ENCODE data around the gene SLIT3.

SLIT3 gene

GRCh38 chr5:168710706-168711105 is 590.2 kb downstream of the SLIT3 start:
- no peak for DNase-seq

GRCh38 chr5:168707716-168708695 is 592.9 kb downstream of the SLIT3 start:
- DNase-seq = no peak

GRCh38 chr5:168706655-168707069 is 594.3 kb downstream of the SLIT3 start:
- DNase-seq = peak in 1 of 2 experiments; percentile 42

DNA sequence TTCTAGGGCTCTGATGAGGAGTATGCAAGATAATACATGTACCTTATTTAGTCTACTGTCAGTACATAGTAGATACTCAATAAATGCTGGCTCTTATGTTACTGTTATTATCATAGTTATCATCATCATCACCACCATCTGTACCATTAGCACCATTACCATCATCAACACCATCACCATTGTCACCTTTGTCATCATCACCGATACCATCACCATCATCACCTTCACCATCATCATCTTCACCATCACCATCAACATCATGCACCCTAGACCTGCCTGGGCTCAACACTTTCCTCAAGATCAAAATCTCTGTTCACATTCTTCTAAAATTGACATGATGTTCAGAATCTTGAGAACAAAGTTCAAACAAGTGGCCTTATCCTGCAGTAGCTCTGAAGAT is 595.6 kb downstream of the SLIT3 start:
- DNase-seq = no peak

DNA sequence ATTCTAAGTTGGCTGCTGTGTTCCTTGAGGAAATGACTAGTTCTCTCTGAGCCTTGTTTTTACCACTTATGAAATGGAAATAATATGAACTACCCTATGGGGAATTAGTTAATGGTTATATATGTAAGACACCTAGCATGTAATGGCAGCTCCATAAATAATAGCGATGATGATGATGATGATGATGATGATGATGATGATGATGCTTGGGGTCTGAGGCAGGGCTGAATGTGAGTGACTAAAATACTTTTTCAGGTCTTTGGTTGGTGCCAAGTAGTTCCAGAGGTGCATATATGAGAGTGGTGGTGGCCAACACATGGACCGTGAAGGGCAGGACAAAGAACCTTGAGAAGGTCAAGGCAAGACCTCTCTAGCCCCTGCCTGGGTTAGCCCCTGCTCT is 598.4 kb downstream of the SLIT3 start:
- no peak for DNase-seq

DNA sequence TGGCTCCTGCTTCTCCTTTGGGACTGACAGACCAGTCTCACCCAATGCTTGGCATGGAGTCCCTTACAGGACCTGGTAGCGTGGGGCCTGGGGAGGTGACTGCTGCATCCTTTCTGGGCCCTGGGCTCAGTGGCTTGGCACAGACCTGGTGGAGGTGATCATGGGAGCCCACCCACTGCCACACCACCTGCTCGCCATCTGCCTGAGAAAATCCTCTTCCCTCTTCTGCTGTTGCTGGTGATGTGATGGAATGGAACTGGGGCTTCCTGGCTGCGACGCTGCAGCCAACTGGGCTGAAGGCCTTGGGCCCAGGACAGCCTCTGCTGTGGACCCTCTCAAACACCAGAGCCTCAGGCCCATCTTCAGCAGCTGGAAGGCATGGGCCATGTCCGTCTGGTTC is 599.3 kb downstream of the SLIT3 start:
- DNase-seq = no peak

DNA sequence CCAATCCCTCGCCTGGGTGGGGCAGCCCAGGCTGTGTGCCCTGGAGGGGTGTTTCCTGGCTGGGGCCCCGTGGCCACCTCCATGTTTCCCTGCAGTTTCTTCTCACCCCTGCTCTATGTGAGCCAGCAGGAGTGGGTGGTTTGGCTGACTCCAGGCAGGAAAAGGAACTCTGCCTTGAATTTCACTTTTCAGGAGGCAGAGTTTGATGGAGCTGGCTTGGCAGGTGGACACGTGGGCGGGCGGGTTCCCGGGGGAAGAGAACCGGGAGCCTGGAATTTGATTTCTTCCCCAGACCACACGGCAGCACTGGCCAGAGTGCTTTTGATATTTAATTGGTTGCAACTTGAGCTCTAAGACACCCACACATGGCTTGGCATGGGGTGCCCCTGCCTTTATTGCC is 601.9 kb downstream of the SLIT3 start:
- DNase-seq = no peak

DNA sequence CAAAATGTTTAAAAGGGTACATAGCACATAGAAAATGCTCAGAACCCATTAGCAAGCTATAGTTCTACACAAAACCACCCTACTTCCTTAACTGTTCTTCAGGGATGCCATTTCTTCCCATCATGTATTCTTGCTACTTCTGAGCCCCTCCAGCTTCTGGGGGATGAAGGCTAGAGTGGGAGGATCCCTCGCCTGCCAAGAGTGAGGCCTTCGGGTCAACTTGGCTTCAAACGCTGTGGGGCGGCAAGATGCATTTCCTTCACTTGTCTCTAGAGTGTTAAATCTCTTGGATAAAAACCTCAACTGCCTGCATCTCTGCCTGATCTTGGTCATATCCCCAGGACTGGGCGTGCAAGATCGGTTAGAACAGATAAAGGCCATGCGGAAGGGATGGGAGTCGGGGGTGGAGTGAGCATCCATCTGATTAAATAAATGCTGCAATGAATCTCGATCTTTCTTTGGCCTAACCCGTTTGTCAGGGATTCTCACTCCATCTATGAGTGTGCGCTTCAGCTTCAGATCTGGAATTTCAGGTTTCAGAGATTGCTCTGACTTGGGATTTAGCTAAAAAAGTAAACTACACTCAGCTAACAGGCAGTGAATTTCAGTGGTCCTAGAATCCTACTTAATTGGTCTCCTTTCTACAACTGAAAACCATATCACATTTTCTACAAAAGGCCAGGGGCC is 603.8 kb downstream of the SLIT3 start:
- DNase-seq = no peak

DNA sequence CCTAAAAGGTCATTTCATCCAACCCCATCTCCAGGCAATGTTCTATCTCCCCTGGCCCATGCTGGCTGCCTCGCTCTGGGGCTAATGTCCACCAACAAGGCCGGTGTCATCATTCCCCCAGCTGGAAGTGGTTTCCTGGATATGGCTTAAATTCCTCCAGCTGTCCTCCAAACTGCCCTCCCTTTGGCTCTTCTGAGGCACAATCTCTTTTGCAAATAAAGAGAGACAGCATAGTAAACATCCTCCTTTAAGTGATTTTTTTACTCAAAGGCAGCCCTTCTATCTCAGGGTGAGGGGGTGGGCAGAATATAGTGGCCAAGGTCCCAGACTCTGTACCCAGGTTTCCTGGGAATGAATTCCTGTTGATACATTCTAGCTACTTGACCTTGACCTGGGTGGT is 604.3 kb downstream of the SLIT3 start:
- DNase-seq = no peak

GRCh38 chr5:168695301-168695835 is 605.6 kb downstream of the SLIT3 start:
- DNase-seq = no peak

DNA sequence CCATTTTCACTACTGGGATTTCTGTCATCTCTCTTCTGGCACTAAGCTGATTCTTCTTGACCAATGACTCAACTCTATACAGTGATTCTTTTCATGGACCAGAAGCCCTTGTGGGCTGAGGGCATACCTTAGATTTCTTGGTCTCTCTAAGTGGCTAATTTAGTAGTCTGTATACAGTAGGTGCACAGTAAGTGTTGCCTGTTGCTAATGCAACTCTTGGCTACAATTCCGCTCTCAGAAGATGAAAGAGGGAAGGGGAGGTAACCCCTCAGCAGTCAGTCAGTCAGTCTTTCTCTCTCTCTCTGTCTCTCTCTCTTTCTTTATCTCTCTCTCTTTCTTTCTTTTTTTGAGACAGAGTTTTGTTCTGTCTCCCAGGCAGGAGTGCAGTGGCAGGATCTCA is 606.6 kb downstream of the SLIT3 start:
- no peak for DNase-seq

DNA sequence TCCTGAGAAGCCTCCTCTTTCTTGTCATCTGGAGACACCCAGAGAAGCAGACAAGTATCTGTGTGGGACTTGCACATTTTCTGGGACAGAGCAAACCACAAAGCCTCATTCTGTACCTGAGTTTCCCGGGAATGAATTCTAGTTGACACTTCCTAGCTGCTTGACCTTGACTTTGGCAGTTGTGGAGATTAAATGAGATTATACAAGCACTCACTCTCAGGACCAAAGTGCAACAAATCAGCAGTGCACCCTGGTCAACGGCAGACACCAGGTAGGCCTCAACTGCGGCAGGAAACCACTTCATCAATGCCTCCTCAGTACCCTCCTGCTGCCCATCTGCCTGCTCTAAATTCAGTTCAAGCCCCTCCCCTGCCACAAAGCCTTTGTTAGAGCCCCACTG is 607.1 kb downstream of the SLIT3 start:
- DNase-seq = no peak

DNA sequence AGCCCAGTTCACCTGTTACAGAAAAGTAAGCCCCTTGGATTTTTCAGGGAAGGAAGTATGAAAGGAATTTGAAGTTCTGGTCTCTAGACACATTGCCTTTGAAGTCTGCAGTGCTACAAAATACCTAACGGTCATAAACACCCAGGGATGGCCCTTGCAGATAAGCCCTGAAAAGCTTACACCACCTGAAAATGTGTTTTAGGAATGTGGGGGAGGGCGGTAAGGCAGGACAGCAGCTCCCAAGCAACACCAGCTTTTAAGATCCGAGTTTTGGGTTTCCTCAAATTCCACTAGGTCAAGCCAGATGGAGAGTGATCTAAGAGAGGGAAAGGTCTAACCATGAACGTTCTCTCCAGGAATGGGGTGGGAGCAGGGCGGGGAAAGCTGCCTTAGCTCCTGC is 607.6 kb downstream of the SLIT3 start:
- no peak for DNase-seq

GRCh38 chr5:168691891-168692290 is 609.0 kb downstream of the SLIT3 start:
- no peak for DNase-seq

GRCh38 chr5:168689260-168689659 is 611.7 kb downstream of the SLIT3 start:
- no peak for DNase-seq

DNA sequence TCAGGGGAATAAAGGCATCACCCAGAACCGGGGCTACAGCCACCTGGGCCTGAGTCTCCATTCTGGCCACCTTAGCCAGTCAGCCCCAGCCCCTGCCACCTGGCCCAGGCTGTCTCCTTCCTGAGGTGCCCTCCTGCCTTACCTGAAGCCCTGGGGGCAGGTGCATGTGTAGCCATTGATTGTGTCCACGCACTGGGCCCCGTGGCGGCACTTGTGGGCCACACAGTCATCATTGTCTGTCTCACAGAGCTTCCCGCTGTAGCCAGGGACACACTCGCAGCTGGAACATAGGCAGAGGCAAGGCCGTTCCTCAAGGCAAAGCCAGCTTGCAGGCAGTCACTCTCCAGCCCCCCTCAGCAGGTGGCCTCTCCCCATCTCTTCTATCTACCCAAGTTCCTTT is 614.1 kb downstream of the SLIT3 start:
- no peak for DNase-seq

DNA sequence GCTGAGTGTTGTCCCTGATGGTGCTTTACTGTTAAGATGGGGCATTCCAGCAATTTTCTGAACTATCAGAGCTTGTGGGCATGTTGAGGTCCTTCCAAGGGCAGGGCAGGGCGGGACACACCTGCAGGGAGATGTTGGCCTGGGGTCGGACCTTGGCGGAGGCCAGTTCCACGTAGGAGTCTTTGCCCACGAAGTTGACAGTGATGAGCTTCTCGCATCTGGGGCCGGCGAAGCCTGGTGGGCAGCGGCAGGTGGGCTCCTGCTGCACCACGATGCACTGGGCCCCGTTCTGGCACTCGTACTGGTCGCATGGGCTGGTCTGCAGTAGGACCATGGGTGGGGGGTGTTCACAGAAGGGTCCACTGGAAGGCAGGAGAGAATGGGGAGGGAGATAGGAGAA is 615.4 kb downstream of the SLIT3 start:
- DNase-seq = no peak

- DNase-seq = no peak
Measured at GRCh38 chr5:168683927-168684295, 617.0 kb downstream of the SLIT3 start.

DNA sequence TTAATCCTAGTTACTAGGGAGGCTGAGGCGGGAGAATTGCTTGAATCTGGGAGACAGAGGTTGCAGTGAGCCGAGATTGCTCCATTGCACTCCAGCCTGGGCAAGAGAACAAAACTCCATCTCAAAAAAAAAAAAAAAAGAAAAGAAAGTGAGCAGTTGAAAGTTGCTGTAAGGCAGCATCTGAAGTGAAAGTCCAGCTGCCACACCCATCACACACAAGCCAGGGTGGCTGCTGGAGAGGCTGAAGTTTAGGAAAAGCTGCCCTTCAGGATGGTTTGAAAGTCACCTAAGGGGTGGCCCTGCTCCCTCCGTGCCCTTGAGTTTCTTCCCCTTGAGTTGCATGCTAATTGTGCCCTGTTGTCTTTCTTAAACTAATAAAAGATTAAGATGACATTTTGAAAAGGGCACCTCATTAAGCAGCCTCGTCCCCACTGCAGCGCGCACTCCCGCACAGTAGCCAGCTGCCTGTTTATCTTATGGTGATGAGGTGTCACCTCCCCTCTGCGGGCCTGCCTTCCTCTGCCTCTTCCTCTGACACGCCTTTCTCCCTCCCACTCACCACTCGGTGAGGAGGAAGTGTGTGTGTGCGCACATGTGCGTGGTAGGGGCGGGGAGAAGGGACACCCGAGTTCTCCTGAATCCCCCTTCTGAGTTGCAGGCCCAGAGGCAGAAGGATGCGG is 617.6 kb downstream of the SLIT3 start:
- DNase-seq = no peak

DNA sequence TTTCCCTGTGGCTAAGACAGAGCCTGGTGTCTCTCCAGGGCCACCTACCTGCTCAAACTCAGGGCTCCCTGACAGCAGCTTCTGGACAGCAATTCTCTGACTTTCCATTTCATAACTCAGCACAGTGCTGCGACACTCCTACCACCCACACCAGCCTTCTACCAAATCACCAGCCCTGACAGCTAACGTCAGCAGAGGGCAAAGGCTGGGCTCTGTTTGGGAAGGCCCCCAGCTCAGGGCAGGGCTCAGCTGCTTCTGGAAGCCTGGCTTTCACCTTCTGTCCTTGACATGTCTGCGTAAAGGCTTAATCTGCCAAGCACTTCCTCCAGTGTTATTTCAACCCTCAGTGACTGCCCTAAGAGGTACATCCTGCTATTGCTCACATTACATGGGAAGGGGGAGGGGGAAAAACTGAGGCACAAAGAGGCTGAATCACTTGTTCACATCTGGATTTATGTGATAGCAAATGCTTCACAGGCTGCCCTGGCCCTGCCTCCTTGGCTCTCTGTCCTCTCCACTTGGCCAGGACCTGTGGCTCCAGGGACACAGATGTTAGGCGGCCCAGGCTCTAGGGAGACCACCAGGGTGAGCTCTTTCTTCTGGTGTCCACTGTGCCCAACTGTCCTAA is 619.3 kb downstream of the SLIT3 start:
- DNase-seq = no peak

- DNase-seq = no peak
Measured at GRCh38 chr5:168680395-168680794, 620.5 kb downstream of the SLIT3 start.

GRCh38 chr5:168679515-168679920 is 621.4 kb downstream of the SLIT3 start:
- peak in 1 of 2 experiments; percentile 63 for DNase-seq

- no peak for DNase-seq
Measured at GRCh38 chr5:168676501-168676900, 624.4 kb downstream of the SLIT3 start.
